ENCODE results near the gene ITPR1.

ITPR1 gene

DNA sequence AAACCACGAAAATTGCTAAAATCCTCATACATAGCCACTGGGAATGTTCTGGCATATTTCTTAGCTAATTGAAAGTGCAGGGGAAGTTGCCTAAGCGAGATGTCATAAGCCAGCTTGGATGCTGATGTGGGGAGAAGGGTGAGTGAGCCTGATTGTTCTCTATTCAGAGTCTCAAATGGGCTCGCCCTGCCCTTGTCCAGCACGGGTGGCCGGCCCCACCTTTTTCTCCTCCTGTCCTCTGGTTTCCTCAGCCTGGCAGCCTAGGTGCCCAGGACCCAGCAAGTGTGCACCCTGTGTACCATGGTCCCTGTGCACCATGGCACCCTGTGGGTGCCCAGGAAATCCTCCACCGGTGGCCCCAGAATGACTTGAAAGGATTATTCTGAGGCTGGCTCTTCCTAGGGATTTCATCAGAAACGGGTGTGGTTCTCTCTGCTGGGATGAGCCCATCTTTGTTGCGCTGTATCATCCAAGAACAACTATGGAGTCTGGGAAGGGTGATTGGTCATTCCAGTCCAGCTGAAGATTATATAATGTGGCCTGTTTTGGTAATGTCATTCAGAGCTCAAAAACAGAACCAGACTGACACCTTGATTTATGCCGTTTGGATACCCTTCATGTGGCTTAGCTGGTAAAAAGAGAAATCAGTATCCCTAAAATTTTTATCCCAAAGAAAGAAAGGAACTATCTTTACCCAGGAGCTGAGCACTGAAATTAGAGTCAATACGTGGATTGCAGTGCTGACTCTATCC lies 335.3 kb downstream of the ITPR1 start:
- no peaks in the 10 kb centered on the region for H3K36me3 ChIP-seq (ENCODE audit: control insufficient read depth, low read depth, low read length)
- peaks cover 16% of the 10 kb centered on the region for H3K4me1 ChIP-seq (ENCODE audit: control insufficient read depth, low read depth, low read length)
- no peaks in the 10 kb centered on the region for H3K27me3 ChIP-seq (ENCODE audit: control insufficient read depth, insufficient read depth, low read length)
- H3K27ac ChIP-seq (ENCODE audit: low read length): no peak overlapping the region
- no peak overlapping the region for H3K9ac ChIP-seq (ENCODE audit: low read length)
- no peak overlapping the region for H3K4me3 ChIP-seq (ENCODE audit: low read length)
- no peaks in the 10 kb centered on the region for H3K9me3 ChIP-seq (ENCODE audit: control insufficient read depth, low read depth, low read length)

- Histone ChIP-seq H3K27ac (ENCODE audit: low read length) (no peak overlapping the region), H3K36me3 (ENCODE audit: control insufficient read depth, low read depth, low read length) (no peaks in the 10 kb centered on the region), H3K9ac (ENCODE audit: low read length) (no peak overlapping the region), H3K4me3 (ENCODE audit: low read length) (no peak overlapping the region), H3K4me1 (ENCODE audit: control insufficient read depth, low read depth, low read length) (peaks cover 16% of the 10 kb centered on the region), H3K27me3 (ENCODE audit: control insufficient read depth, insufficient read depth, low read length) (no peaks in the 10 kb centered on the region), H3K9me3 (ENCODE audit: control insufficient read depth, low read depth, low read length) (no peaks in the 10 kb centered on the region)
These were observed 335.9 kb downstream of the ITPR1 start for GRCh38 chr3:4829031-4829394.

- no peak overlapping the region for H3K27ac ChIP-seq (ENCODE audit: low read length)
- no peaks in the 10 kb centered on the region for H3K36me3 ChIP-seq (ENCODE audit: control insufficient read depth, low read depth, low read length)
- H3K4me1 ChIP-seq (ENCODE audit: control insufficient read depth, low read depth, low read length): peaks cover 7% of the 10 kb centered on the region
- H3K27me3 ChIP-seq (ENCODE audit: control insufficient read depth, insufficient read depth, low read length): no peaks in the 10 kb centered on the region
- H3K4me3 ChIP-seq (ENCODE audit: low read length): no peak overlapping the region
- H3K9me3 ChIP-seq (ENCODE audit: control insufficient read depth, low read depth, low read length): no peaks in the 10 kb centered on the region
- H3K9ac ChIP-seq (ENCODE audit: low read length): no peak overlapping the region
These were observed 337.4 kb downstream of the ITPR1 start for GRCh38 chr3:4830586-4830914.

GRCh38 chr3:4831580-4831950 lies 338.4 kb downstream of the ITPR1 start:
- Histone ChIP-seq H3K27me3 (ENCODE audit: control insufficient read depth, insufficient read depth, low read length) (no peaks in the 10 kb centered on the region), H3K27ac (ENCODE audit: low read length) (no peak overlapping the region), H3K4me3 (ENCODE audit: low read length) (no peak overlapping the region), H3K36me3 (ENCODE audit: control insufficient read depth, low read depth, low read length) (no peaks in the 10 kb centered on the region), H3K4me1 (ENCODE audit: control insufficient read depth, low read depth, low read length) (peaks cover 7% of the 10 kb centered on the region), H3K9ac (ENCODE audit: low read length) (no peak overlapping the region), H3K9me3 (ENCODE audit: control insufficient read depth, low read depth, low read length) (no peaks in the 10 kb centered on the region)

DNA sequence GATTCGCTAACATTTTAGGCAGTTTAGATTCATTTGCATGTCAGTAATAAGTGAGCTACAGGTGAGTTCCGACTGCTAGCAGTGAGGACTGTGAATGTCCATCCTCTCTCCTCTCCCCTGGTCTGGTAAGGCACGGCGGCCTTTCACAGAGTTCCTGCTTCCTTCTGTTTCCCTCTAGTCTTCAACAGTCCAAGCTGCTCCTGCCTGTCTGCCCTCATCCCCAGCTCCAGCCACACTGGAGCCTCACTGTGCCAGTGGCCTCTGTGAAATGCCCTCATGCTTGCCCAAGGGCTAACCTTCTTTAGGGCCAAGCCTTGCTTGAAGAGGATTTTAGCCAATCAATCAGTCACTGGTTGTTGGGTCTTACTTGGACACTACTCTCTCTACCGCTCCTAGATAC lies 340.3 kb downstream of the ITPR1 start:
- no peak overlapping the region for H3K4me3 ChIP-seq (ENCODE audit: low read length)
- H3K36me3 ChIP-seq (ENCODE audit: control insufficient read depth, low read depth, low read length): no peaks in the 10 kb centered on the region
- no peaks in the 10 kb centered on the region for H3K9me3 ChIP-seq (ENCODE audit: control insufficient read depth, low read depth, low read length)
- no peak overlapping the region for H3K27ac ChIP-seq (ENCODE audit: low read length)
- H3K9ac ChIP-seq (ENCODE audit: low read length): no peak overlapping the region
- H3K4me1 ChIP-seq (ENCODE audit: control insufficient read depth, low read depth, low read length): peaks cover 7% of the 10 kb centered on the region
- no peaks in the 10 kb centered on the region for H3K27me3 ChIP-seq (ENCODE audit: control insufficient read depth, insufficient read depth, low read length)

DNA sequence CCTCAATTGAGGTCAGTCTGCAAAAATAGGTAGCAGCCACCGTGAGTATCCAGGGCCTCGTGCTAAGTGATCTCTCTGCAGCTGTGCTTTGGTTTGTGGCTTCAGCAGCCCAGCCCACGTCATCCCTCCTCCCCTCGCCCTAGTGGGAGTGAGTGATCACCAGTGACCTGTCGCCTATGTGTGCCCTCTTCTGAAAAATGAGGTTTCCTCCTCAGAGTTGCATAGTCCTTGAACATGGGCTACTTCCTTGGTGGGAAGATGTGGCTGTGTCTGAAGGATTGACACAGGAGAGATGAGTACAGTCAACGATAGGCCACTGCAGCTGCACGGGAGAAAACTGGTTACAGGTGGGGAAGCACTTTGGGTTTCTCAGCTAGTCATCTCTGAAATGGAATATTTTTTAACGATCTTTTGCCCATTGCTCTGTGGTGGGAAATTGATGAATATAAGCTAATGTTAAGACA lies 341.3 kb downstream of the ITPR1 start:
- Histone ChIP-seq H3K9ac (ENCODE audit: low read length) (no peak overlapping the region), H3K36me3 (ENCODE audit: control insufficient read depth, low read depth, low read length) (no peaks in the 10 kb centered on the region), H3K4me1 (ENCODE audit: control insufficient read depth, low read depth, low read length) (peaks cover 7% of the 10 kb centered on the region), H3K27ac (ENCODE audit: low read length) (no peak overlapping the region), H3K4me3 (ENCODE audit: low read length) (no peak overlapping the region), H3K27me3 (ENCODE audit: control insufficient read depth, insufficient read depth, low read length) (no peaks in the 10 kb centered on the region), H3K9me3 (ENCODE audit: control insufficient read depth, low read depth, low read length) (no peaks in the 10 kb centered on the region)

DNA sequence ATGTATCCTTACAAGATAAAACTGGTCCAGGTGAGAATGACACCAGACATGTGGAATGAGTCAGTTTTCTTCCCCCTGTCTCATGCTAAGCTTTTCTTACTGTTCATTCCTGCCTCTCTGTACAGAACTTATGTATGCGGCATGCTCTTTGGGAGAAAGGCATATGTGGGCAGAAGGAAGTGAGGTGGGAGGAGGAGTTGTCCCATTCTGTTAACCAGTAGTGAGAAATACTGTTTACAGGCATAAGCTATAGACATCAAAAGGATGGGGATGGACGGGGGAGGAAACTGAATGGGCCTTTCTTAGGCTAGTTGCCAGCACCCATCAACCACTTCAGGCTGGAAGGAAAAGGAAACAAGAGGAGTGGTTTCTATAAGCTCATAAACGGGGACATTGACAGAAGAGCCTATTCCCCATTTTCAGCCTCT lies 342.5 kb downstream of the ITPR1 start:
- Histone ChIP-seq H3K4me3 (ENCODE audit: low read length) (no peak overlapping the region), H3K27me3 (ENCODE audit: control insufficient read depth, insufficient read depth, low read length) (no peaks in the 10 kb centered on the region), H3K9ac (ENCODE audit: low read length) (no peak overlapping the region), H3K36me3 (ENCODE audit: control insufficient read depth, low read depth, low read length) (no peaks in the 10 kb centered on the region), H3K27ac (ENCODE audit: low read length) (no peak overlapping the region), H3K9me3 (ENCODE audit: control insufficient read depth, low read depth, low read length) (no peaks in the 10 kb centered on the region), H3K4me1 (ENCODE audit: control insufficient read depth, low read depth, low read length) (peaks cover 5% of the 10 kb centered on the region)

- Histone ChIP-seq H3K4me3 (ENCODE audit: low read length) (no peak overlapping the region), H3K36me3 (ENCODE audit: control insufficient read depth, low read depth, low read length) (no peaks in the 10 kb centered on the region), H3K27me3 (ENCODE audit: control insufficient read depth, insufficient read depth, low read length) (no peaks in the 10 kb centered on the region), H3K9ac (ENCODE audit: low read length) (no peak overlapping the region), H3K4me1 (ENCODE audit: control insufficient read depth, low read depth, low read length) (no peaks in the 10 kb centered on the region), H3K9me3 (ENCODE audit: control insufficient read depth, low read depth, low read length) (no peaks in the 10 kb centered on the region), H3K27ac (ENCODE audit: low read length) (no peak overlapping the region)
These were observed 343.4 kb downstream of the ITPR1 start for GRCh38 chr3:4836516-4836915.

GRCh38 chr3:4837374-4837930 lies 344.3 kb downstream of the ITPR1 start:
- Histone ChIP-seq H3K27me3 (ENCODE audit: control insufficient read depth, insufficient read depth, low read length) (no peaks in the 10 kb centered on the region), H3K27ac (ENCODE audit: low read length) (no peak overlapping the region), H3K9me3 (ENCODE audit: control insufficient read depth, low read depth, low read length) (no peaks in the 10 kb centered on the region), H3K36me3 (ENCODE audit: control insufficient read depth, low read depth, low read length) (no peaks in the 10 kb centered on the region), H3K4me1 (ENCODE audit: control insufficient read depth, low read depth, low read length) (no peaks in the 10 kb centered on the region), H3K9ac (ENCODE audit: low read length) (no peak overlapping the region), H3K4me3 (ENCODE audit: low read length) (no peak overlapping the region)

DNA sequence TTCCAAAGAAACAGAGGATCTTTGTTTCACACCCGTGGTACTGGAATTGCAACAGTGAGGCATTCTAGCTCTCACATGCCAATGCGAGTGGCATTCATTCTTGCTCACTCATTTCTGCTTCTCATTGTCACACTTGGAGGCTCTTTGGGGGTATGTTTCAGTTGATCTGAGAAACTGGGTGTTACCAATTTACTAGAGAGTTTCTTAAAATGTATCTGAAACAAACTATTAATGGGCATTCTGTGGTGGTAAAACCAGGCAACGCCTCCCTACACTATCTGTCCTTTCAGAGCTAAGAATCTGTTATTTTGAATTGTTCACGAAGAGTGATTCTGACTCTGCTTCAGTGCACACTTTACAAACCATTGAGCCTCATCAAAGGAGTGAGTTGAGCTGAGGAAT lies 345.5 kb downstream of the ITPR1 start:
- Histone ChIP-seq H3K27me3 (ENCODE audit: control insufficient read depth, insufficient read depth, low read length) (no peaks in the 10 kb centered on the region), H3K9ac (ENCODE audit: low read length) (no peak overlapping the region), H3K27ac (ENCODE audit: low read length) (no peak overlapping the region), H3K36me3 (ENCODE audit: control insufficient read depth, low read depth, low read length) (no peaks in the 10 kb centered on the region), H3K4me1 (ENCODE audit: control insufficient read depth, low read depth, low read length) (no peaks in the 10 kb centered on the region), H3K4me3 (ENCODE audit: low read length) (no peak overlapping the region), H3K9me3 (ENCODE audit: control insufficient read depth, low read depth, low read length) (no peaks in the 10 kb centered on the region)

DNA sequence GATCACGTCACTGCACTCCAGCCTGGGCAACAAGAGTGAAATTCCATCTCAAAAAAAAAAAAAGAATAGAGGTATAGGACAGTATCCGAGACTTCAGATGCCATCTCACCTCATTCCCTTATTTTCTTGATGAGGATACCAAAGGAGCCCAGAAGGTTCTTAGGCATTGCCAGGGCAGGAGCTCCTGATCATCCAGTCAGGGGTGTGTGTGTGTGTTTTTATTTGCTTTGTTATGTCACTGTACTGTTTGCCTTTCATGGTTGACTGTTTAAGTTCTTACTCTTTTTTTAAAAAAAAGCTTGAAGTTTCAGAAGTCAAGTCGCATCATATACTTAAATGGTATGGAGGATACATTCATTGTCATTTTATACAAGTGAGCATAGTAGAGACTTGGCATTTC lies 346.1 kb downstream of the ITPR1 start:
- no peaks in the 10 kb centered on the region for H3K9me3 ChIP-seq (ENCODE audit: control insufficient read depth, low read depth, low read length)
- no peak overlapping the region for H3K4me3 ChIP-seq (ENCODE audit: low read length)
- no peaks in the 10 kb centered on the region for H3K27me3 ChIP-seq (ENCODE audit: control insufficient read depth, insufficient read depth, low read length)

GRCh38 chr3:4841225-4841624 lies 348.1 kb downstream of the ITPR1 start:
- H3K27ac ChIP-seq (ENCODE audit: low read length): no peak overlapping the region
- no peak overlapping the region for H3K4me3 ChIP-seq (ENCODE audit: low read length)
- no peaks in the 10 kb centered on the region for H3K36me3 ChIP-seq (ENCODE audit: control insufficient read depth, low read depth, low read length)
- no peak overlapping the region for H3K9ac ChIP-seq (ENCODE audit: low read length)
- H3K27me3 ChIP-seq (ENCODE audit: control insufficient read depth, insufficient read depth, low read length): no peaks in the 10 kb centered on the region
- H3K4me1 ChIP-seq (ENCODE audit: control insufficient read depth, low read depth, low read length): no peaks in the 10 kb centered on the region
- H3K9me3 ChIP-seq (ENCODE audit: control insufficient read depth, low read depth, low read length): no peaks in the 10 kb centered on the region

More for the DNA sequence above, 346.1 kb downstream of the ITPR1 start:
- Histone ChIP-seq H3K36me3 (ENCODE audit: control insufficient read depth, low read depth, low read length) (no peaks in the 10 kb centered on the region), H3K9ac (ENCODE audit: low read length) (no peak overlapping the region), H3K27ac (ENCODE audit: low read length) (no peak overlapping the region), H3K4me1 (ENCODE audit: control insufficient read depth, low read depth, low read length) (no peaks in the 10 kb centered on the region)
